Activated T-helper 2 cell treated with anti-CD3 and anti-CD28 coated beads, Interferon-gamma antibody, Interleukin-2, Interleukin-4, amounts not matched to agents 10 μg/mL and 5 μg/mL and 100 μg/mL, durations not matched to agents 14 hours and 24 hours and 36 hours (primary cell): ENCODE results near the gene BNIP5. TPM values are rescaled to one million over a fixed set of nuclear protein-coding genes. Genes with fewer than 3 reads are reported as not detected.

Experiments
- DNase-seq: peaks from one replicate; pipeline ENCODE4 v3.0.0; 2021; ENCODE audit warnings: low spot score
- H3K27ac Mint-ChIP-seq: one replicate; pipeline ENCODE4 v1.8.0; 2021; ENCODE audit warnings: mixed read lengths
- H3K27me3 Mint-ChIP-seq: one replicate; pipeline ENCODE4 v1.8.0; 2021; ENCODE audit warnings: low read depth, mixed read lengths
- H3K36me3 Mint-ChIP-seq: one replicate; pipeline ENCODE4 v1.8.0; 2021; ENCODE audit warnings: low read depth, mixed read lengths
- H3K4me1 Mint-ChIP-seq: one replicate; pipeline ENCODE4 v1.8.0; 2021; ENCODE audit warnings: low read depth, mixed read lengths
- H3K4me3 Mint-ChIP-seq: one replicate; pipeline ENCODE4 v1.8.0; 2021; ENCODE audit warnings: low read depth, mild to moderate bottlenecking, moderate library complexity, mixed read lengths
- H3K9me3 Mint-ChIP-seq: one replicate; pipeline ENCODE4 v1.8.0; 2021; ENCODE audit warnings: mixed read lengths
- intact Hi-C: fragments of 100-400 bp; cut with micrococcal nuclease; formaldehyde crosslinking; loops from one replicate; pipeline ENCODE4 v1.15.1; 2023
- total RNA-seq: library from RNA; stranded (reverse); gene quantifications from 2 replicates; pipeline ENCODE4 v1.2.3, GENCODE V29; 2022

Gene BNIP5
- total RNA-seq, 1 donor from 2014 or later = not detected

DNA sequence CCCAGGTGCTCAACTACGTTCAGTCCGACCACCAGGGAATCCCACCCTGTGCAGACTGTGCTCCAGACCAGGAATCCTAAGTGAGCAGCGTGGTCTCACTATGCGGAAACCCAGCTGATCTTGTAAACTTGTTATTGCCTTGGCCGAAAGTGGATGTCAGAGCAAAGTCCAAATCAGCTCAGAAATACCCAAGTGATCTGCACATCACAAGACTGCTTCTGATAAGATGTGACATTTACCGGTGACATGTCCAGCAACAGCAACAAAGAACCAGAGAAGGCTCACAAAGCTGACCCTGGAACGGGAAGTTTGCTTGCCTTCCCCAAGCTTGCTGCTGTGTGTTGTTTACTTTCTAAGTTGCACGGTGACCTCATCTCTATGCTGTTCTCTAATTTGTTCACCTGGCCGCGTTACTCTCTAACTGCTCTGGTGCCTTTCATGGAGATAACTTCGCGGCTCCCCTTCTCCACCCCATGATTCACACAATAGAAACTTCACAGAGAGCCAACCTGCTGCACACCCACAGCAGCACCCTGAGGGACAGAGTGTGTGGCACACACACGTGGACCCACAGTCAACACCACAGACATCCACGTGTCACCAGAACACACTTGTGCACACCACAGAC, 1.7 kb downstream of the BNIP5 start:
- no peak for DNase-seq
- no peaks in the 10 kb centered on the region for H3K9me3 Mint-ChIP-seq
- no peaks in the 10 kb centered on the region for H3K36me3 Mint-ChIP-seq
- peaks cover 5% of the 10 kb centered on the region for H3K4me1 Mint-ChIP-seq
- intact Hi-C loops = no loop called here
- peaks cover 49% of the 10 kb centered on the region for H3K27me3 Mint-ChIP-seq
- no peak overlapping the region for H3K4me3 Mint-ChIP-seq
- no peak overlapping the region for H3K27ac Mint-ChIP-seq

DNA sequence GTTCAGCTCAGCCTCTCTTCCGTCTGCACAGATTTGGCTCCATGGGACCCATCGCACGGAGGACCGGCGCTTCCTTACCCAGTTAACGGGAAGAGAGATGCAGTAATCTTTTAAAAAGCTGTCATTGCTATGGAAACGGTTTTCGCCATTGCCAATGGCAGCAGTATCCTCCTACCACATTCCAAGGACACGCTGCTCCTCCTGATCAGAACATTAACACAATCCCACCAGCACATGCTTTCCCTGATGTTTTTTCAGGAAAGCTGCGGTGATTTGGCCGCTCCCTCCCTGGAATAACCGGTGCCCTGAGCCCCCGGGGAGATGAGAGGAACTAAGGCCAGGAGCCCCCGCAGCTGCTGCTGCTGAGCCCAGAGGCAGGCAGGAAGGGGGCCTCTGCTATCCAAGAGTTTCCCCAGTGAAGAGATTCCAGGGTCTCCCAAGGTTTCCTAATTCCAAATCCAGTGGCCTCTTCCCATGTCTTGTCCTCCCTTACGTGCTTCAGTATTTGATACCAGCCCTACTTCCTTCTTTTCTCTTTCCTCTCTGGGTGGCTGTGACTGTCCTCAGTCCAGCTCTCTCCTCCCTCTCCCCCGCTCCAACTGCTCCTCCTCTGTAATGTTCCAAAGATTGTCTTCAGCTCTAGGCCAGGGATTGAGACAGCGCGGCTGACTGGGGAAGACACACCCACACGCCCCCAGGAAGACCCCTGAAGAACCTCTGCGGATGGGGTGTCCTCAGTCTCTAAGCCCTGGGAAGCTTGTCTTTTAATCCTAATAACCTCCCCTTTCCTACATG, 2.6 kb downstream of the BNIP5 start:
- Mint-ChIP-seq H3K9me3 (no peaks in the 10 kb centered on the region), H3K36me3 (no peaks in the 10 kb centered on the region), H3K4me1 (peaks cover 5% of the 10 kb centered on the region), H3K27ac (no peak overlapping the region), H3K27me3 (peaks cover 43% of the 10 kb centered on the region), H3K4me3 (no peak overlapping the region)
- intact Hi-C loops = no loop called here
- DNase-seq = no peak

DNA sequence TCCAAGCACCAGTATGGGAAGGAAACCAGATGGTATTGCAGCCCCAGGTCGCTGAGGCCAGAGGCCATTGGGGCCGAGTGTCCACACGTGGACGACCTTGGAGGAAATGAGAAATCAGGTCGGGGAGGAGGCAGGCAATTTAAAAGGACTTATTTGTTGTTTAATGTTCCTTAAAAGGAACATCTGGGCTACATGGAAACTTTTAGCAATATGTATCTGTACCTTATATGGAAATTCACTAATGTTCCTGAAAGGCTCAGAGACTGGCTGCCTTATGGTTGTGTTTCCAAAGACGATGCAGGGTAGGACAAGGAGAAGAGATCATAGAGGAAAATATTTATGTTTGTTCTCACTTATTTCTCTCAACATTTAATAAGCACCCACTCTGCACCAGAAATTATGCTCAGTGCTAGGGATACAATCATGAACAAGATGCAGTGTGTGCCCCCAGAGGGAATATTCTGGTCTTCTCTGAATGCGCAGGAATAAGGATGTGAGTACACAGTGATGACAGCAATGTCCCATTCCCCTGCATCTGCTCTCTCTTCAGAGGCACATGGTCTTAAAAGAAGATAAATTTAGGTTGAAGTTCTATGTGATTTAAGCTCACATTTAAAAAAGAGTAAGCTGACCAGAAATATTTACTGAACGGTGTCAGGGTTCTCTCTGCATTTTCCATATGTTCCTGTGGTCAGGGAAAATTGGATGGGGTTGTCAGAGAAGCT, 3.4 kb downstream of the BNIP5 start:
- Mint-ChIP-seq H3K27ac (no peak overlapping the region), H3K27me3 (peaks cover 43% of the 10 kb centered on the region), H3K4me1 (peaks cover 4% of the 10 kb centered on the region), H3K4me3 (no peak overlapping the region), H3K36me3 (no peaks in the 10 kb centered on the region), H3K9me3 (no peaks in the 10 kb centered on the region)
- intact Hi-C loops = no loop called here
- no peak for DNase-seq

DNA sequence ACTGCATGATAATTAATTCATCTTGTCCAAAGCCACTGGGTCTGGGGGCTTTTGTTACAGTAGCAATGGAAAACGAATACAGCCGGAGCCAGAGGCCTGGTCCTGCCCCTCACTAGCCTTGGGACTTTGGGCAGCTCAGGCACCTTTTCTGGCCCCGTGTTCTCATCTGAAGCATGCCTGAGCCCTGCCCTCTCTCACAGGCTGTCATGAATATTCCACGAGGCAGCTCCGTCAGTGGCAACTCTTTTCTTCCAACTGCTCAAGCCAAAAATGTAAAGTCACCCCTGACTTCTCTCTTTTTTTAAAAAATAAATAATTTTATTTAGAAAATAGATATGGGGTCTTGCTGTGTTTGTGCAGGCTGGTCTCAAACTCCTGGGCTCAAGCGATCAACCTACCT, 5.3 kb downstream of the BNIP5 start:
- Mint-ChIP-seq H3K27ac (no peak overlapping the region), H3K4me1 (no peaks in the 10 kb centered on the region), H3K36me3 (no peaks in the 10 kb centered on the region), H3K27me3 (peaks cover 49% of the 10 kb centered on the region), H3K9me3 (no peaks in the 10 kb centered on the region), H3K4me3 (no peak overlapping the region)
- DNase-seq = no peak
- intact Hi-C loops = no loop called here

DNA sequence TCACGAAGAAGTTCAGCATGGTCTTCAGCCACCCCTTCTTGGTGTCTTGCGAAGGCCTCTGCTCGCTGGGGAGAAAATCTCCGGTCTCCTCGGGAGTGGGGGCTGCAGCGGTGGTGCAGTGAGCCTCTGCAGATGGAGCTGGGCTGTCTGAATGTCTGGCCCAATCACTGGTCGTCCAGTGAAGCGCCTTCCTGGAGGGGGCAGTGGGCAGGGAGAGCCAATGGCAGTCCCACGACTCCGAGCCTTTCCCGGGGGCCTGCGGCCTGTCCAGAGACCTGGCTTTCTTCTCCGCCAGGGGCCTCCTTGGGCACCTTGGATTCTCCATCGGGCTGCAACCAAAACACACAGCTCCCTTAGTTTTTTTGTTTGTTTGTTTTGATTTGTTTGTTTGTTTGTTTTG, 6.3 kb downstream of the BNIP5 start:
- Mint-ChIP-seq H3K27ac (no peak overlapping the region), H3K4me1 (no peaks in the 10 kb centered on the region), H3K4me3 (no peak overlapping the region), H3K9me3 (no peaks in the 10 kb centered on the region), H3K36me3 (no peaks in the 10 kb centered on the region), H3K27me3 (peaks cover 49% of the 10 kb centered on the region)
- no peak for DNase-seq
- intact Hi-C loops = no loop called here

DNA sequence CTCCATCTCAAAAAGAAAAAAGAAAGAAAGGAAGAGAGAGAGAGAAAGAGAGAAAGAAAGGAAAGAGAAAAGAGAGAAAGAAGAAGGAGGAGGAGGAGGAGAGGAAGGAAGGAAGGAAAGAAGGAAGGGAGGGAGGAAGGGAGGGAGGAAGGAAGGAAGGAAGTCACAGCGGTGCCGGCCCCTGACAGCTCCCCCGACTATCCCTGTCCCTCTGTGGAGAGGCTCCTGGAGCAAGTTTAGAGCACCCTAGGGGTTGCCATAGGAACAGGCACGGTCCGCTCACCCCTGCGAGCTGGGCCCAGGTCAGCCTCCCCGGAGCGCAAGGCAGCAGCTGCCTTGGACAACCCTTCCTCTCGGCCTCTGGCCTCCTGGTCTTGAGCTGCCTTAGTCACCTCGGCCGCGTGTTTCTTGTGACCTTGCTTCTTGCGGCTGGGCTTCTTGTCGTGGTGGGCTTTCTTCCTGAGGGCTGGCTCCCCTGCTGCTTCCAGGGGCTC, 6.8 kb downstream of the BNIP5 start:
- H3K4me1 Mint-ChIP-seq = no peaks in the 10 kb centered on the region

DNA sequence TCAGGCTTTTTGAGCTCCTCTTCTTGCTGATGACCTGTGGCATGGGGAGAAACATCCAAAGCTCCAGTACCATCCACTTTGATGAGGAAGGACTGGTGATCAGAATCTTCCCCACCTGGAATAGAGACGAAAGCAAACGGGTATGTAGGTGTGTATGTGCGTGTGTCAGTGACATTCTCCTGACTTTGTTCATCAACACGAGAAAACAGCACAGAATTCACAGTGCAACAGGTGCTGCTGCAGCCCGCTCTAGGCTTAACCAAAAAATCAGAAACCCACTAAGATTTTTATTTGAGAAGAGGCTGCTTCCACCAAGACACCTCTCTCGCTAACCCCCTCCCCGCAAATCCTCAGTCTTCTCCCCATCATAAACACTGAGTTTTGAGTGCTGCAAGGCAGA, 8.1 kb downstream of the BNIP5 start:
- Mint-ChIP-seq H3K4me3 (no peak overlapping the region), H3K27ac (no peak overlapping the region), H3K27me3 (peaks cover 35% of the 10 kb centered on the region), H3K36me3 (no peaks in the 10 kb centered on the region), H3K9me3 (no peaks in the 10 kb centered on the region), H3K4me1 (no peaks in the 10 kb centered on the region)
- intact Hi-C loops = no loop called here
- DNase-seq = no peak

More for the DNA sequence above, 6.8 kb downstream of the BNIP5 start:
- Mint-ChIP-seq H3K27ac (no peak overlapping the region), H3K27me3 (peaks cover 45% of the 10 kb centered on the region), H3K9me3 (no peaks in the 10 kb centered on the region), H3K4me3 (no peak overlapping the region), H3K36me3 (no peaks in the 10 kb centered on the region)
- intact Hi-C loops = no loop called here
- no peak for DNase-seq

DNA sequence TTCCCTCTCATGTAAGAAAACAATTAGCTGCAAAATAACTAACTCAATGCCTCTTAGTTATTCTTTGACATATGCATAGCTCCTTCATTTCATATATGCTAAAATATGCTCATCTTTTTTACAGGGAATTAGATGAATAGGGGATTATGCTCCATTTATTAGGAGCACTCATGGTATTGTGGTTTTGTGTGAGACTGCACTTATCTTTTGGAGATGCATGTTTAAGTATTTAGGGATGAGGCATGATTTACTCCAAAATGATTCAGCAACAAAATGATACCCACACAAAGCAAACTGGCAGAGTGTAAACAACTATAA, 8.8 kb downstream of the BNIP5 start:
- Mint-ChIP-seq H3K27me3 (peaks cover 29% of the 10 kb centered on the region), H3K9me3 (no peaks in the 10 kb centered on the region), H3K4me1 (no peaks in the 10 kb centered on the region), H3K27ac (no peak overlapping the region), H3K4me3 (no peak overlapping the region), H3K36me3 (no peaks in the 10 kb centered on the region)
- intact Hi-C loops = no loop called here
- DNase-seq = no peak

DNA sequence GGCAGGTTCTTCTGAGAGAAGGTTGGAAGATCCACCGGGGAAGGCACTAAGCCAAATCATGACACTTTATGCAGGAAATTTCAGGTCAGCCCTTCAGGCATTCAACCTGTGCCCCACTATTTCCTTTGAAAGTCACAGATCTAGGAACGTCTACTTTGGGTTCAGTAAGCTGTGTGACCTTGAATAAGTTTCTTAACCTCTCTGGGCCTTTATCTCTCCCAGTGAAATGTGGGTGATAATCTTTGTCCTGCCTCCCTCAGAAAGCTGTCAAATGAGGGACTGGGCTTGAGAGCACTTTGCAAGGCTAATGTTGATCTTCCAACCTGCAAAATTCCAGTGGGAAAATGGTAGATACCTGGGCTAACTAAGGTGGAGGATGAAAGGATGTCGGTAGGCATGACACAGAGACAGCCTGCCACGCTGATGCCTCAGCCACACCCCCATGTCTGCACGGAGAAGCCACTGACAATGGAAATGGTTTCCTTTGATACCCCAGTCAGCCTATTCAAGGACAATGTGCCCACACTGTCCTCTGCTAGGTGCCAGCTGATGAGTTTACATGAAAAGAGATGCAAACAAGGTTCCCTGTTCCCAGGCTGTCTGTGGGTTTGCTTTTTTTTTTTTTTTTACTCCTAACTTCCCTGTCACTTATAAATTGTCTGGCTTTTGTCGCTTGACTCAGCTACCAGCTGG, 9.3 kb downstream of the BNIP5 start:
- DNase-seq = no peak
- Mint-ChIP-seq H3K4me3 (no peak overlapping the region), H3K27ac (no peak overlapping the region), H3K36me3 (no peaks in the 10 kb centered on the region), H3K4me1 (no peaks in the 10 kb centered on the region), H3K9me3 (no peaks in the 10 kb centered on the region), H3K27me3 (peaks cover 26% of the 10 kb centered on the region)
- intact Hi-C loops = no loop called here

DNA sequence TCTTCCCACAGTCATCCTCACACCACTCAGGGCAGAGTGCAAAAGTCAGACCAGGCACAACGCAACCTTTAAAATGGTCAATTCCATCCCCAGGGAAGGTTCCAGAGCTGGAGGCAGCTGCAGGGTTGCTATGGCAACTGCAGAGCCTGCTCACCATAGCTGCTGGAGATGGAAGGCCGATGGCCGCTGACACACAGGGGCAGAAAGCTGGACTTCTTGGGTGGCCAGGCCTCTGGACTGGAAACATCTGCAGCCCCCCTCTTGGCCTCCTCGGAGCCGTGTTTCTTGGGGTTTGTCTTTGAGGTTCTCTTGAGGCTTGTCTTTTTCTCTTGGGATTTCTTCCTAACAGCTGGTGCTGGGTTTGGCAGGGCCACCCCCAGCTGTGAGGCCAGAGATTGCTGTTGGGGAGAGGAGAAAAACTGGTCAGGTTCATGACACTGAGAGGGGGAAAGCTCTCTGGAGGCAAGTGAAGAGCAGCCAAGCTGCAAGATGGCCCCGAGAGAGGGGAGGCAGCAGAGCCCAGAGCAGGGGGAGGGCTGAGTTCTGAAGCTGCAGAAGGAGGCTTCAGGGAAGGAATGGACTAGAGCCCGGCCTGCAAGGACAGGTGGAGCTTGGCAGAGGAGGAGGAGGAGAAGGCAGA, 10.2 kb downstream of the BNIP5 start:
- H3K27ac Mint-ChIP-seq = no peak overlapping the region

DNA sequence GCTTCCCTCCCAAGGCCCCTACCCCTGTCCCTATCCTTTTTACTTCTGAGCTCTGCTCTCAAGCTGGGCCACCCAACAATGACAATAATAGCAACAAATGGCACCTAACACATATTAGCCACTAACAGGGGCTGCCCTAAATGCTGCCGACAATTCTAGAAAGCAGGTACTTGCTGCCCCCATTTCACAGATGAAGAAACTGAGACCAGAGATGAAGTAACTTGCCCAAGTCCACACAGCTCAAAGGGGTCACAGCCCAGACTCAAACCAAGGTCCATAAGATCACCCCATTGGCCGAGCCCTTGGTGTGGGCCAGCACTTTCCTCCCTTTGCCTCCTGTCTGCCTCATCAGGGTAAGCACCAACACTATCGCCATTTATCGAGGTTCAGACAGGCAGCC, 12.0 kb downstream of the BNIP5 start:
- H3K4me3 Mint-ChIP-seq = no peak overlapping the region
- H3K27ac Mint-ChIP-seq = no peak overlapping the region
- peaks cover 19% of the 10 kb centered on the region for H3K27me3 Mint-ChIP-seq
- intact Hi-C loops = no loop called here
- no peak for DNase-seq
- H3K36me3 Mint-ChIP-seq = no peaks in the 10 kb centered on the region
- no peaks in the 10 kb centered on the region for H3K9me3 Mint-ChIP-seq
- H3K4me1 Mint-ChIP-seq = no peaks in the 10 kb centered on the region

More for the DNA sequence above, 10.2 kb downstream of the BNIP5 start:
- H3K9me3 Mint-ChIP-seq = no peaks in the 10 kb centered on the region
- H3K36me3 Mint-ChIP-seq = no peaks in the 10 kb centered on the region
- peaks cover 19% of the 10 kb centered on the region for H3K27me3 Mint-ChIP-seq
- no peaks in the 10 kb centered on the region for H3K4me1 Mint-ChIP-seq
- no peak for DNase-seq
- intact Hi-C loops = no loop called here
- no peak overlapping the region for H3K4me3 Mint-ChIP-seq

DNA sequence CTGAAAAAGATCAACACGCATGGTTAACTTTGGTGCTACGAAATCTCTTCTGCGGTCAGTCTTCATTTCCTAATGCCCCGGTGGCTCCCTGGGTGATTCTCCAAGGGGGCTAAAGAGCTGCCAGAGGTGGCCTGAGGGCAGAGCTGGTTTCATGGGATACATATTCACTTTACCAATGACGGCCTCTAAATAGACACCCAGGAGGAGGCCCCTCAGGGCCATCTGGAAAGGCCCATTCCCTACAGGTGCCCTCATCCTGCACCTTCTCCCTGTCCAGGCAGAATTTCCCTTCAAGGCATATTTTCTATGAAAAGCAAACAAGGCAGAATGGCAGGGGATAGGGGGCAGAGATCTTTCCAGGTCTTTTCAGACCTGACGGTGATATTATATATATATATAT, 12.5 kb downstream of the BNIP5 start:
- Mint-ChIP-seq H3K36me3 (no peaks in the 10 kb centered on the region), H3K4me3 (no peak overlapping the region)

More for the DNA sequence above, 12.5 kb downstream of the BNIP5 start:
- Mint-ChIP-seq H3K27me3 (peaks cover 20% of the 10 kb centered on the region), H3K9me3 (no peaks in the 10 kb centered on the region), H3K4me1 (no peaks in the 10 kb centered on the region), H3K27ac (no peak overlapping the region)
- no peak for DNase-seq
- intact Hi-C loops = no loop called here
